Loucy (cell line): ENCODE data around the gene SMURF1.
"Not testable (repeated sequence)": the region's sequence is repeated elsewhere in the genome, so short reads cannot be mapped to it uniquely, and the experiment has no call there.

Experiments used
- CTCF ChIP-seq: fragments of 200-600 bp; sonication (generic); conservative IDR thresholded peaks from 2 replicates; pipeline ENCODE4 v1.5.1; 2014; ENCODE audit warnings: mild to moderate bottlenecking, antibody characterized with exemption, low read length
- EZH2phosphoT487 ChIP-seq: fragments of 200-600 bp; IDR thresholded peaks from 2 replicates; pipeline ENCODE4 v1.6.1; 2018; ENCODE audit warnings: antibody characterized with exemption, mild to moderate bottlenecking, moderate library complexity, borderline replicate concordance

GRCh38 chr7:99103836-99104235 lies 40.1 kb downstream of the SMURF1 start:
- not testable (repeated sequence) for TF ChIP-seq CTCF, EZH2phosphoT487
